SW 1271 (cell line): Measurements from ENCODE around the gene SRC.

Source experiments
- DNase-seq, 2 experiments: peaks; one replicate each; lab custom pipeline; 2025; lab: John Stamatoyannopoulos, UW

SRC gene

GRCh38 chr20:37453836-37454235 lies 107.9 kb downstream of the SRC start:
- DNase-seq = no peak

GRCh38 chr20:37454636-37455385 lies 108.9 kb downstream of the SRC start:
- DNase-seq = no peak
